PC-9 (cell line): ENCODE data around the gene HSPBAP1.

Experiments
- EZH2 ChIP-seq: fragments of 200-600 bp; sonication (generic); IDR thresholded peaks from 2 replicates; pipeline ENCODE4 v1.8.0; 2017; ENCODE audit warnings: antibody characterized with exemption, low read depth
- TF ChIP-seq, protein P1 (sequence below): fragments of 200-600 bp; sonication (generic); conservative IDR thresholded peaks from 2 replicates; pipeline ENCODE4 v1.6.1; 2017; ENCODE audit warnings: mixed run types, antibody characterized with exemption, mild to moderate bottlenecking, moderate library complexity

- TF ChIP-seq, protein P1, sequence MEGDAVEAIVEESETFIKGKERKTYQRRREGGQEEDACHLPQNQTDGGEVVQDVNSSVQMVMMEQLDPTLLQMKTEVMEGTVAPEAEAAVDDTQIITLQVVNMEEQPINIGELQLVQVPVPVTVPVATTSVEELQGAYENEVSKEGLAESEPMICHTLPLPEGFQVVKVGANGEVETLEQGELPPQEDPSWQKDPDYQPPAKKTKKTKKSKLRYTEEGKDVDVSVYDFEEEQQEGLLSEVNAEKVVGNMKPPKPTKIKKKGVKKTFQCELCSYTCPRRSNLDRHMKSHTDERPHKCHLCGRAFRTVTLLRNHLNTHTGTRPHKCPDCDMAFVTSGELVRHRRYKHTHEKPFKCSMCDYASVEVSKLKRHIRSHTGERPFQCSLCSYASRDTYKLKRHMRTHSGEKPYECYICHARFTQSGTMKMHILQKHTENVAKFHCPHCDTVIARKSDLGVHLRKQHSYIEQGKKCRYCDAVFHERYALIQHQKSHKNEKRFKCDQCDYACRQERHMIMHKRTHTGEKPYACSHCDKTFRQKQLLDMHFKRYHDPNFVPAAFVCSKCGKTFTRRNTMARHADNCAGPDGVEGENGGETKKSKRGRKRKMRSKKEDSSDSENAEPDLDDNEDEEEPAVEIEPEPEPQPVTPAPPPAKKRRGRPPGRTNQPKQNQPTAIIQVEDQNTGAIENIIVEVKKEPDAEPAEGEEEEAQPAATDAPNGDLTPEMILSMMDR, result no peak
- TF ChIP-seq EZH2, result no peak
These were observed 68.5 kb downstream of the HSPBAP1 start for GRCh38 chr3:122725106-122725505.
